ENCODE results near the gene FAM111A. TPM values are rescaled to one million over a fixed set of nuclear protein-coding genes. Genes with fewer than 3 reads are reported as not detected.

The FAM111A gene
- total and polyA plus RNA-seq, 10 of the 15 experiments (the other 5 are each of a cell fraction or from before 2014, with no cell fraction given) = 26.6 to 95.0 (median 67.5) TPM

- TF ChIP-seq, protein P1, sequence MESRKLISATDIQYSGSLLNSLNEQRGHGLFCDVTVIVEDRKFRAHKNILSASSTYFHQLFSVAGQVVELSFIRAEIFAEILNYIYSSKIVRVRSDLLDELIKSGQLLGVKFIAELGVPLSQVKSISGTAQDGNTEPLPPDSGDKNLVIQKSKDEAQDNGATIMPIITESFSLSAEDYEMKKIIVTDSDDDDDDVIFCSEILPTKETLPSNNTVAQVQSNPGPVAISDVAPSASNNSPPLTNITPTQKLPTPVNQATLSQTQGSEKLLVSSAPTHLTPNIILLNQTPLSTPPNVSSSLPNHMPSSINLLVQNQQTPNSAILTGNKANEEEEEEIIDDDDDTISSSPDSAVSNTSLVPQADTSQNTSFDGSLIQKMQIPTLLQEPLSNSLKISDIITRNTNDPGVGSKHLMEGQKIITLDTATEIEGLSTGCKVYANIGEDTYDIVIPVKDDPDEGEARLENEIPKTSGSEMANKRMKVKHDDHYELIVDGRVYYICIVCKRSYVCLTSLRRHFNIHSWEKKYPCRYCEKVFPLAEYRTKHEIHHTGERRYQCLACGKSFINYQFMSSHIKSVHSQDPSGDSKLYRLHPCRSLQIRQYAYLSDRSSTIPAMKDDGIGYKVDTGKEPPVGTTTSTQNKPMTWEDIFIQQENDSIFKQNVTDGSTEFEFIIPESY (IDR thresholded peaks at IDR 0.05) = no peak
- TF ChIP-seq NBN (IDR thresholded peaks at IDR 0.05) (peak; percentile 59; the same call in 1 of the 2 replicates), CHD2 (IDR thresholded peaks at IDR 0.05; ENCODE audit: borderline replicate concordance, low read depth, low read length) (peak; percentile 79; the same call in 1 of the 2 replicates), MEF2A (IDR thresholded peaks at IDR 0.05; ENCODE audit: insufficient read depth, low read depth, low read length) (peak; percentile 93), YY1 (IDR thresholded peaks at IDR 0.05; ENCODE audit: low read depth, low read length) (peak; percentile 83), EGR1 (IDR thresholded peaks at IDR 0.05; ENCODE audit: borderline replicate concordance in 1 of 2, low read depth in 2 of 2, low read length in 2 of 2) (0 out of 3 replicates have a peak, but pooled peaks of 1 of the 2 experiments have one; percentile 24), CREM (IDR thresholded peaks at IDR 0.05; ENCODE audit: low read depth) (peak; percentile 75), TBL1XR1 (IDR thresholded peaks at IDR 0.05; ENCODE audit: low read depth, low read length) (peak; percentile 65; the same call in 1 of the 2 replicates), TCF7 (IDR thresholded peaks at IDR 0.05; ENCODE audit: borderline replicate concordance) (peak; percentile 31; the same call in 1 of the 2 replicates), ZBTB4 (CRISPR knock-in tag; IDR thresholded peaks at IDR 0.05) (no peak), KAT2A (conservative IDR thresholded peaks at IDR 0.05; ENCODE audit: control insufficient read depth, low read depth, low read length) (no peak), CEBPB (IDR thresholded peaks at IDR 0.05; ENCODE audit: borderline replicate concordance in 1 of 2, low read depth in 2 of 2, low read length in 2 of 2) (no peak), NKRF (conservative IDR thresholded peaks at IDR 0.05) (peak; percentile 42; the same call in 1 of the 2 replicates), KLF5 (IDR thresholded peaks at IDR 0.05; ENCODE audit: partially characterized antibody) (peak; percentile 28), CREB1 (IDR thresholded peaks at IDR 0.05; ENCODE audit: low read depth) (peak; percentile 67), ZNF622 (IDR thresholded peaks at IDR 0.05) (no peak), IKZF1 (conservative IDR thresholded peaks at IDR 0.05) (peak; percentile 67)
- TF ChIP-seq, protein P2, sequence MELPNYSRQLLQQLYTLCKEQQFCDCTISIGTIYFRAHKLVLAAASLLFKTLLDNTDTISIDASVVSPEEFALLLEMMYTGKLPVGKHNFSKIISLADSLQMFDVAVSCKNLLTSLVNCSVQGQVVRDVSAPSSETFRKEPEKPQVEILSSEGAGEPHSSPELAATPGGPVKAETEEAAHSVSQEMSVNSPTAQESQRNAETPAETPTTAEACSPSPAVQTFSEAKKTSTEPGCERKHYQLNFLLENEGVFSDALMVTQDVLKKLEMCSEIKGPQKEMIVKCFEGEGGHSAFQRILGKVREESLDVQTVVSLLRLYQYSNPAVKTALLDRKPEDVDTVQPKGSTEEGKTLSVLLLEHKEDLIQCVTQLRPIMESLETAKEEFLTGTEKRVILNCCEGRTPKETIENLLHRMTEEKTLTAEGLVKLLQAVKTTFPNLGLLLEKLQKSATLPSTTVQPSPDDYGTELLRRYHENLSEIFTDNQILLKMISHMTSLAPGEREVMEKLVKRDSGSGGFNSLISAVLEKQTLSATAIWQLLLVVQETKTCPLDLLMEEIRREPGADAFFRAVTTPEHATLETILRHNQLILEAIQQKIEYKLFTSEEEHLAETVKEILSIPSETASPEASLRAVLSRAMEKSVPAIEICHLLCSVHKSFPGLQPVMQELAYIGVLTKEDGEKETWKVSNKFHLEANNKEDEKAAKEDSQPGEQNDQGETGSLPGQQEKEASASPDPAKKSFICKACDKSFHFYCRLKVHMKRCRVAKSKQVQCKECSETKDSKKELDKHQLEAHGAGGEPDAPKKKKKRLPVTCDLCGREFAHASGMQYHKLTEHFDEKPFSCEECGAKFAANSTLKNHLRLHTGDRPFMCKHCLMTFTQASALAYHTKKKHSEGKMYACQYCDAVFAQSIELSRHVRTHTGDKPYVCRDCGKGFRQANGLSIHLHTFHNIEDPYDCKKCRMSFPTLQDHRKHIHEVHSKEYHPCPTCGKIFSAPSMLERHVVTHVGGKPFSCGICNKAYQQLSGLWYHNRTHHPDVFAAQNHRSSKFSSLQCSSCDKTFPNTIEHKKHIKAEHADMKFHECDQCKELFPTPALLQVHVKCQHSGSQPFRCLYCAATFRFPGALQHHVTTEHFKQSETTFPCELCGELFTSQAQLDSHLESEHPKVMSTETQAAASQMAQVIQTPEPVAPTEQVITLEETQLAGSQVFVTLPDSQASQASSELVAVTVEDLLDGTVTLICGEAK (IDR thresholded peaks at IDR 0.05; ENCODE audit: borderline replicate concordance) = no peak
Measured at GRCh38 chr11:59102259-59102765, 40.3 kb upstream of the FAM111A start (continued).

Measured in GM12878 (cell line).